IMR-90 (cell line): Measurements from ENCODE around the gene RAPGEF2. TPM values are rescaled to one million over a fixed set of nuclear protein-coding genes. Genes with fewer than 3 reads are reported as not detected.

Source experiments
- ATAC-seq: fragments of 200-7000 bp; cut with Tn5 transposase; 2 replicates; pipeline ENCODE4 v1.9.1; 2020; ENCODE audit warnings: low read depth, mild to moderate bottlenecking, moderate library complexity
- BruUV-seq: library from RNA; stranded (reverse); fragments of 400-500 nt; replicated peaks from 2 replicates; lab custom pipeline; 2021; lab: Mats Ljungman, UMichigan
- CTCF ChIA-PET: fragments of 300-600 bp; formaldehyde crosslinking; extraction: SDS; loops from one replicate; lab custom pipeline; 2021; ENCODE audit warnings: antibody characterized with exemption; lab: Yijun Ruan, JAX
- POLR2A ChIA-PET: fragments of 300-600 bp; sonication (Branson Sonifier 250); formaldehyde crosslinking; loops from one replicate; lab custom pipeline; 2022; ENCODE audit warnings: antibody characterized with exemption; ENCODE audit not compliant: unreplicated experiment; lab: Charles Lee
- DNase-seq: peaks from one replicate; pipeline ENCODE4 v3.0.0; 2013
- H2AFZ ChIP-seq: replicated peaks from 2 replicates; pipeline ENCODE3; 2013; ENCODE audit warnings: low read length, mild to moderate bottlenecking; ENCODE audit not compliant: poor library complexity
- H2AK5ac ChIP-seq: 2 replicates; pipeline ENCODE4 v1.6.1; 2013; ENCODE audit warnings: low read depth, low read length, inconsistent platforms
- H2AK9ac ChIP-seq: replicated peaks from 2 replicates; pipeline ENCODE3; 2013; ENCODE audit warnings: mild to moderate bottlenecking, low read depth, low read length, moderate library complexity; ENCODE audit not compliant: poor library complexity
- H2BK120ac ChIP-seq: 2 replicates; pipeline ENCODE4 v1.6.1; 2013; ENCODE audit warnings: low read depth, low read length, inconsistent platforms
- H2BK15ac ChIP-seq: 3 replicates; pipeline ENCODE4 v1.6.1; 2013; ENCODE audit warnings: low read depth, low read length, inconsistent platforms
- H2BK20ac ChIP-seq: 2 replicates; pipeline ENCODE4 v1.6.1; 2013; ENCODE audit warnings: low read depth, mild to moderate bottlenecking, inconsistent platforms, low read length, moderate library complexity
- H2BK5ac ChIP-seq: 2 replicates; pipeline ENCODE4 v1.6.1; 2013; ENCODE audit warnings: mild to moderate bottlenecking, low read depth, low read length, inconsistent platforms; ENCODE audit not compliant: poor library complexity, severe bottlenecking
- H3K14ac ChIP-seq: replicated peaks from 2 replicates; pipeline ENCODE4 v1.6.1; 2013; ENCODE audit warnings: low read depth, low read length, inconsistent platforms
- H3K18ac ChIP-seq: 2 replicates; pipeline ENCODE4 v1.6.1; 2013; ENCODE audit warnings: low read depth, low read length, control low read depth
- H3K23ac ChIP-seq: 2 replicates; pipeline ENCODE4 v1.6.1; 2013; ENCODE audit warnings: low read depth, low read length, inconsistent platforms
- H3K27ac ChIP-seq: 2 replicates; pipeline ENCODE4 v1.5.1; 2013; ENCODE audit warnings: mild to moderate bottlenecking, control low read depth, low read length; ENCODE audit not compliant: insufficient read depth
- H3K27me3 ChIP-seq: 2 replicates; pipeline ENCODE4 v1.6.1; 2013; ENCODE audit warnings: low read length; ENCODE audit not compliant: control insufficient read depth, insufficient read depth
- H3K36me3 ChIP-seq: 2 replicates; pipeline ENCODE4 v1.6.1; 2013; ENCODE audit warnings: low read length, mixed read lengths; ENCODE audit not compliant: control insufficient read depth, insufficient read depth
- H3K4ac ChIP-seq: 2 replicates; pipeline ENCODE4 v1.6.1; 2013; ENCODE audit warnings: low read depth, low read length, inconsistent platforms
- H3K4me1 ChIP-seq: 2 replicates; pipeline ENCODE4 v1.6.1; 2013; ENCODE audit warnings: low read length, mixed read lengths; ENCODE audit not compliant: control insufficient read depth, insufficient read depth
- H3K4me2 ChIP-seq: 2 replicates; pipeline ENCODE4 v1.6.1; 2013; ENCODE audit warnings: low read depth, mild to moderate bottlenecking, control low read depth, low read length, moderate library complexity
- H3K4me3 ChIP-seq: 2 replicates; pipeline ENCODE4 v1.5.1; 2013; ENCODE audit warnings: low read depth, mild to moderate bottlenecking, control low read depth, low read length, moderate library complexity; ENCODE audit not compliant: insufficient read depth
- H3K56ac ChIP-seq: 2 replicates; pipeline ENCODE4 v1.6.1; 2013; ENCODE audit warnings: low read length, inconsistent platforms; ENCODE audit not compliant: insufficient read depth; ENCODE audit errors: extremely low read depth
- H3K79me1 ChIP-seq, 2 experiments: 2 replicates each; pipeline ENCODE4 v1.6.1; 2013; ENCODE audit warnings: low read length in 2 of 2, inconsistent platforms in 1 of 2, low read depth in 1 of 2
- H3K9ac ChIP-seq: 2 replicates; pipeline ENCODE4 v1.6.1; 2013; ENCODE audit warnings: low read depth, low read length, control low read depth
- H3K9me1 ChIP-seq: 2 replicates; pipeline ENCODE4 v1.6.1; 2013; ENCODE audit warnings: low read length, inconsistent platforms; ENCODE audit not compliant: insufficient read depth
- H3K9me3 ChIP-seq: 2 replicates; pipeline ENCODE4 v1.6.1; 2013; ENCODE audit warnings: low read length; ENCODE audit not compliant: control insufficient read depth, insufficient read depth
- H4K20me1 ChIP-seq: 2 replicates; pipeline ENCODE4 v1.6.1; 2013; ENCODE audit warnings: low read length, inconsistent platforms; ENCODE audit not compliant: insufficient read depth
- H4K5ac ChIP-seq: 2 replicates; pipeline ENCODE4 v1.6.1; 2013; ENCODE audit warnings: mild to moderate bottlenecking, low read depth, low read length, control low read depth
- H4K8ac ChIP-seq, 2 experiments: 2 replicates each; pipeline ENCODE4 v1.6.1; 2013; ENCODE audit warnings: low read depth in 2 of 2, low read length in 2 of 2, control low read depth in 1 of 2, inconsistent platforms in 1 of 2
- H4K91ac ChIP-seq: 2 replicates; pipeline ENCODE4 v1.6.1; 2013; ENCODE audit warnings: low read depth, low read length, inconsistent platforms; ENCODE audit not compliant: insufficient read depth
- CEBPB ChIP-seq: IDR thresholded peaks from 2 replicates; pipeline ENCODE4 v1.6.1; 2012; ENCODE audit warnings: low read depth, low read length, improper control_type of control experiment
- CHD1 ChIP-seq: IDR thresholded peaks from 2 replicates; pipeline ENCODE4 v1.6.1; 2012; ENCODE audit warnings: low read depth, low read length, improper control_type of control experiment
- ELK1 ChIP-seq: fragments of 150-350 bp; IDR thresholded peaks from 2 replicates; pipeline ENCODE4 v1.6.1; 2016; ENCODE audit warnings: low read depth, mild to moderate bottlenecking, low read length, moderate library complexity, borderline replicate concordance
- FOS ChIP-seq: fragments of 150-350 bp; IDR thresholded peaks from 2 replicates; pipeline ENCODE4 v1.6.1; 2016; ENCODE audit warnings: low read depth, low read length
- MAFK ChIP-seq: IDR thresholded peaks from 2 replicates; pipeline ENCODE4 v1.6.1; 2012; ENCODE audit warnings: low read depth, low read length, improper control_type of control experiment
- MAZ ChIP-seq: IDR thresholded peaks from 2 replicates; pipeline ENCODE4 v1.6.1; 2012; ENCODE audit warnings: low read depth, mild to moderate bottlenecking, low read length, improper control_type of control experiment, moderate library complexity, borderline replicate concordance
- NFE2L2 ChIP-seq: fragments of 150-350 bp; IDR thresholded peaks from 2 replicates; pipeline ENCODE4 v1.6.1; 2016; ENCODE audit warnings: low read depth, mild to moderate bottlenecking, low read length
- RCOR1 ChIP-seq: IDR thresholded peaks from 2 replicates; pipeline ENCODE4 v1.6.1; 2012; ENCODE audit warnings: mild to moderate bottlenecking, low read length, improper control_type of control experiment; ENCODE audit not compliant: insufficient replicate concordance
- SMC3 ChIP-seq: fragments of 150-350 bp; IDR thresholded peaks from 2 replicates; pipeline ENCODE4 v1.6.1; 2016; ENCODE audit warnings: low read depth, mild to moderate bottlenecking, antibody characterized with exemption, low read length, moderate library complexity
- WGBS, 2 experiments: methylation state at CpG; one replicate each; pipeline versions ENCODE4 v1.1.5 to v1.1.7; 2013; ENCODE audit warnings: missing lambda C conversion rate in 2 of 2; ENCODE audit not compliant: insufficient read length in 1 of 2; ENCODE audit errors: extremely low coverage in 2 of 2; 5-methylcytosine and 5-hydroxymethylcytosine counted together
- dilution Hi-C: fragments of 300-500 bp; cut with HindIII; formaldehyde crosslinking; loops from one replicate; pipeline ENCODE4 v1.14.3; 2018; ENCODE audit warnings: low sequenced_read_pairs; ENCODE audit not compliant: unreplicated experiment
- in situ Hi-C: fragments of 300-500 bp; cut with MboI; formaldehyde crosslinking; loops from 3 replicates; pipeline ENCODE4 v1.14.3; 2019; ENCODE audit warnings: low sequenced_read_pairs, inconsistent platforms, mixed read lengths
- intact Hi-C: fragments of 100-400 bp; cut with micrococcal nuclease; formaldehyde crosslinking; loops from 2 replicates; pipeline ENCODE4 v1.10.0; 2022
- polyA plus RNA-seq, 3 experiments: library from polyadenylated mRNA; depleted of rRNA; stranded (reverse); fragments of >200 nt; gene quantifications; 2 replicates each; pipeline ENCODE4 v1.2.3, GENCODE V29; 2012; ENCODE audit warnings: low replicate concordance in 1 of 3
- total RNA-seq: library from RNA; depleted of rRNA; stranded (reverse); fragments of >200 nt; gene quantifications from 2 replicates; pipeline ENCODE4 v1.2.3, GENCODE V29; 2012

RAPGEF2 gene
- total and polyA plus RNA-seq, 2 of the 4 experiments (the other 2 are of a cell fraction) = 27.6 to 109 TPM

DNA sequence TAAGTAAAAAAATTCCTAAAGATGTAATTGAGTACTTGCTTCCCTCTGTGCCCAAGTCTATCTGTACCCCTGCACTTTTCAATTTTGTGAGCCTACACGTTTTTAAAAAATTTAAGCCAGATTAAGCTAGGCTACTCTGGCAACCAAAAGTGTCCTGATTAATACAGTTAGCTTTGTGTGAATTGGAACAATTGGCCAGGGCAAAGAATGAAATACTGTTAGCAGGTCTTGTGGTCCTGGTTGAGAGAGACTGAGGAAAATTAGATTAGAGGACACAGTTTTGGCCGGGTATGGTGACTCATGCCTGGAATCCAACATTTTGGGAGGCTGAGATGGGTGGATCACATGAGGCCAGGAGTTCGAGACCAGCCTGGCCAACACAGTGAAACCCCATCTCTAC lies 293.3 kb downstream of the RAPGEF2 start:
- WGBS, 2 experiments = no CpG with 5 or more reads among the region's 3 CpGs
- in situ Hi-C loops = no loop called here
- H3K27me3 ChIP-seq = no peaks in the 10 kb centered on the region

More for the DNA sequence above, 293.3 kb downstream of the RAPGEF2 start:
- Histone ChIP-seq H3K14ac (peak overlapping the region; percentile 40; the same call in 1 of the 2 replicates), H3K27ac (no peak overlapping the region), H2BK5ac (no peak overlapping the region), H3K9ac (no peak overlapping the region), H3K18ac (no peak overlapping the region), H3K23ac (no peak overlapping the region), H4K8ac (no peak overlapping the region), H2AFZ (no peak overlapping the region), H3K4me2 (no peak overlapping the region), H4K20me1 (no peaks in the 10 kb centered on the region), H4K91ac (no peak overlapping the region), H3K36me3 (no peaks in the 10 kb centered on the region), H3K9me1 (peaks cover 3% of the 10 kb centered on the region), H3K9me3 (no peaks in the 10 kb centered on the region), H3K79me1 (peaks cover 0 to 3% of the 10 kb centered on the region in 2 experiments; a peak in 2 of 4 replicates), H3K4me1 (peaks cover 9% of the 10 kb centered on the region), H2BK15ac (peak overlapping the region; percentile 31; the same call in 1 of the 3 replicates), H2BK120ac (peak overlapping the region; percentile 56; the same call in 1 of the 2 replicates), H3K56ac (no peak overlapping the region), H2AK9ac (no peak overlapping the region), H3K4me3 (no peak overlapping the region), H3K4ac (peak overlapping the region; percentile 33; the same call in 1 of the 2 replicates), H2BK20ac (peak overlapping the region; percentile 55; the same call in 1 of the 2 replicates), H4K5ac (no peak overlapping the region), H2AK5ac (no peak overlapping the region)
- no peak for DNase-seq
- ChIA-PET POLR2A (no interaction called here), CTCF (no interaction called here)
- no peak for ATAC-seq
- TF ChIP-seq ELK1 = no peak
- no peak for TF ChIP-seq SMC3
- TF ChIP-seq FOS = no peak
- no peak for TF ChIP-seq MAFK
- no peak for TF ChIP-seq NFE2L2
- no peak for TF ChIP-seq RCOR1
- TF ChIP-seq CEBPB = no peak
- no peak for TF ChIP-seq CHD1
- no peak for TF ChIP-seq MAZ
- BruUV-seq = no TSS peak
- intact Hi-C loops (no loop called here), dilution Hi-C loops (no loop called here)
